ENCODE results near the gene NELFA. TPM values are rescaled to one million over a fixed set of nuclear protein-coding genes. Genes with fewer than 3 reads are reported as not detected.

The NELFA gene
- total and polyA plus RNA-seq, 2 of the 13 experiments (the other 11 are each of a cell fraction or from before 2014, with no cell fraction given) = 13.3 to 18.5 TPM

DNA sequence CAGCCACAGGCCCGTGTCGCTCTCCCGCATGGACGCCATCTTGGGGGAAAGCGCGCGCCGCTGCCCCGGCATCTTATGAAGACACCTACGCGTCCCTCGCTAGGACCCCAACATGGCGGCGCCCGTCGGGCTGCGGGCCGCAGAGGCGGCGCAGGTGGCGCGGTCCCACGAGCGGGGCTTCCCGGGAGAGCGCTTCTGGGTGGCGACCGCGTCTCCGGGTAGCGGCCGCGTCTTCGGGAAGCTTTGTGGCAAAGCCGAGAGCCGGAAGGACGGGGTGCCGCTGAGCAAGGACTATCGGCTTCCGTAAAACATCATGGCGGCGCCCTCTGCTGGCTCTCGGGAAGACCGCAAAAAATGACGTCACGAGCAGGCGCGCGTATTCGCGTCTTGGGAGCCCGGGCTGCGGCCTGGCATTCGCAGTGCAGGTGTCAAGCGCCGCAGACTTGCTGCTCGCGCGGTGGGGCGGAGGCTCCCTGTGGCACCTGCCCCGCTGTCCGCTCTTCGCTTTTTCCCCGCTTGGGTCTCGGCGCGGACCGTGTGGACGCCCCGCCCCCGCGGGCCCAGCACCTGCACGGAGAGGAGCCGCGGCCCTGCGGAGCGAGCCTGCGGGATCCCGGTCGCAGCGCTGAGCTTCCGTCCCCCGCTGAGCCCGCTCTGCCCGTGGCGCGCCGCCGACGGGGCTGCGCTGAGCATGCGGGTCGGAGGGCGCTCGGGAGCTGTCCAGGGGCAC is at the start of gene NELFA (continued):
- peak; percentile 84 for TF ChIP-seq ZNF879 (CRISPR knock-in tag; IDR thresholded peaks at IDR 0.05)
- no peak for TF ChIP-seq TBL1XR1 (IDR thresholded peaks at IDR 0.05; ENCODE audit: borderline replicate concordance, low read length, partially characterized antibody)
- no peak for TF ChIP-seq GZF1 (CRISPR knock-in tag; IDR thresholded peaks at IDR 0.05)
- peak; percentile 57; the same call in 1 of the 2 replicates for TF ChIP-seq SIN3A (IDR thresholded peaks at IDR 0.05; ENCODE audit: borderline replicate concordance, low read depth, low read length)
- no peak for TF ChIP-seq SP5 (CRISPR knock-in tag; IDR thresholded peaks at IDR 0.05; ENCODE audit: borderline replicate concordance, low read depth)
- TF ChIP-seq CCDC6 (CRISPR knock-in tag; IDR thresholded peaks at IDR 0.05) = peak; percentile 57; the same call in 1 of the 2 replicates
- peak; percentile 66; the same call in 1 of the 2 replicates for TF ChIP-seq ELF3 (CRISPR knock-in tag; IDR thresholded peaks at IDR 0.05)
- TF ChIP-seq ZFAT (CRISPR knock-in tag; conservative IDR thresholded peaks at IDR 0.05) = 0 out of 2 replicates have a peak, but pooled peaks have one; percentile 40

DNA sequence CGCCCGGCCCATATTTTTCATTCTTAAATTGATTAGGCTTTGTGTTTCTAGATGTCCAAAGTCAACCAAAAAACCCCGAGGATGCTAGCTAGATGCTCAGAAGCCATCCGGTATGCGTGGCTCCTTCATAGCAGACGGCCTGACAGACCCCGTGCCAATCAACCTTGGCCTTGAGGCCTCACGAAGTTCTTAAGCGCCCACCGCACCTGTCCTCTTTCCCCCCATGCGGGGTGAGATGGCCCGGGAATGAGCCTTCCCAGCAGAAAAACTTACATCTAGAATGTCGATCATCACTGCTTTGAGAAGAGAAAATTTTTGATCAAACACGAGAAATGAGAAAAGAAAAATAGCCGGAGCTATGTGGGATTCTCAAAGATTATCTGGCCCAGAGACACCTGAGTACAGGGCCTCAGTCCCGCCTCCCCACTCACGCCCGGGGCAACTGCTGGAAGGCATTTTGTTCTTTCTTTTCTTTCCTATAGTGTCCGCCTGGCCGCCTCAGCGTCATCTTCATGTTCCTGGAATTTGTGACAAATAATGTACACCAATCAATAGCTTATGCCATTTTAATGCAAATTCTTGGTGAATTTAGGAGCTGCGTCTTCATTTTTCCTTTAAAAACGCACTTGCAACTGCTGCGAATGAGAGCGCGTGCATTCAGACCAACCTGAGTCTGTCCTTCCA is 48.8 kb upstream of the NELFA start:
- CTCF ChIA-PET (ENCODE audit: low intra/inter-chr PET ratio, low total read pairs) = no interaction called here
- in situ Hi-C loops (cut with HindIII; ENCODE audit: extremely low pct_ligation_motif_present, low pct_unique_long_range_greater_than_20kb) = no loop called here
- WGBS (ENCODE audit: low lambda C conversion rate) = 72% methylated on average over 26 of the region's 26 CpGs
- Histone ChIP-seq H4K20me1 (ENCODE audit: insufficient read depth, low read length) (no peaks in the 10 kb centered on the region), H3K27ac (ENCODE audit: extremely low read length, insufficient read depth, low read length) (no peak overlapping the region), H3K9me3 (ENCODE audit: low read length) (no peaks in the 10 kb centered on the region), H3K9ac (ENCODE audit: insufficient read depth, low read depth, low read length) (no peak overlapping the region), H3K79me2 (ENCODE audit: insufficient read depth, low read length) (no peaks in the 10 kb centered on the region), H2AFZ (ENCODE audit: low read length) (no peak overlapping the region), H3K4me3 (replicated peaks in 1 of 3; ENCODE audit: insufficient read depth in 1 of 3, low read depth in 2 of 3, low read length in 3 of 3) (no peak overlapping the region), H3K4me1 (ENCODE audit: insufficient read depth, low read length) (peaks cover 21% of the 10 kb centered on the region), H3K36me3 (replicated peaks in 1 of 2; ENCODE audit: control insufficient read depth in 1 of 2, insufficient read depth in 2 of 2, low read length in 2 of 2) (no peaks in the 10 kb centered on the region), H3K27me3 (ENCODE audit: control insufficient read depth in 1 of 2, insufficient read depth in 2 of 2, low read length in 2 of 2) (peaks cover 0 to 15% of the 10 kb centered on the region in 2 experiments; a peak in 4 of 5 replicates), H3K4me2 (ENCODE audit: low read depth, low read length) (no peak overlapping the region)
- ATAC-seq (no peak), FAIRE-seq (no peak), DNase-seq (ENCODE audit: low spot score) (no peak)
- intact Hi-C loops (cut with micrococcal nuclease; ENCODE audit: unreplicated experiment) = no loop called here
- POLR2A ChIA-PET = interaction anchor here (1.5 kb wide), 1 partner anchor 48 kb away, joined by 5 read pairs; no protein-coding TSS in a partner anchor
- BruUV-seq (replicated peaks) = no TSS peak
- no peak for TF ChIP-seq MAFF (IDR thresholded peaks at IDR 0.05; ENCODE audit: low read depth, low read length)
- no peak for TF ChIP-seq ZNF724P (CRISPR knock-in tag; IDR thresholded peaks at IDR 0.05; ENCODE audit: borderline replicate concordance)
- TF ChIP-seq ZNF598 (CRISPR knock-in tag; IDR thresholded peaks at IDR 0.05; ENCODE audit: borderline replicate concordance) = no peak
- TF ChIP-seq ELF4 (CRISPR knock-in tag; IDR thresholded peaks at IDR 0.05; ENCODE audit: borderline replicate concordance) = no peak
- TF ChIP-seq ZNF530 (CRISPR knock-in tag; IDR thresholded peaks at IDR 0.05; ENCODE audit: low read depth) = no peak
- no peak for TF ChIP-seq KMT2A (CRISPR knock-in tag; IDR thresholded peaks at IDR 0.05)
- TF ChIP-seq, protein P1, sequence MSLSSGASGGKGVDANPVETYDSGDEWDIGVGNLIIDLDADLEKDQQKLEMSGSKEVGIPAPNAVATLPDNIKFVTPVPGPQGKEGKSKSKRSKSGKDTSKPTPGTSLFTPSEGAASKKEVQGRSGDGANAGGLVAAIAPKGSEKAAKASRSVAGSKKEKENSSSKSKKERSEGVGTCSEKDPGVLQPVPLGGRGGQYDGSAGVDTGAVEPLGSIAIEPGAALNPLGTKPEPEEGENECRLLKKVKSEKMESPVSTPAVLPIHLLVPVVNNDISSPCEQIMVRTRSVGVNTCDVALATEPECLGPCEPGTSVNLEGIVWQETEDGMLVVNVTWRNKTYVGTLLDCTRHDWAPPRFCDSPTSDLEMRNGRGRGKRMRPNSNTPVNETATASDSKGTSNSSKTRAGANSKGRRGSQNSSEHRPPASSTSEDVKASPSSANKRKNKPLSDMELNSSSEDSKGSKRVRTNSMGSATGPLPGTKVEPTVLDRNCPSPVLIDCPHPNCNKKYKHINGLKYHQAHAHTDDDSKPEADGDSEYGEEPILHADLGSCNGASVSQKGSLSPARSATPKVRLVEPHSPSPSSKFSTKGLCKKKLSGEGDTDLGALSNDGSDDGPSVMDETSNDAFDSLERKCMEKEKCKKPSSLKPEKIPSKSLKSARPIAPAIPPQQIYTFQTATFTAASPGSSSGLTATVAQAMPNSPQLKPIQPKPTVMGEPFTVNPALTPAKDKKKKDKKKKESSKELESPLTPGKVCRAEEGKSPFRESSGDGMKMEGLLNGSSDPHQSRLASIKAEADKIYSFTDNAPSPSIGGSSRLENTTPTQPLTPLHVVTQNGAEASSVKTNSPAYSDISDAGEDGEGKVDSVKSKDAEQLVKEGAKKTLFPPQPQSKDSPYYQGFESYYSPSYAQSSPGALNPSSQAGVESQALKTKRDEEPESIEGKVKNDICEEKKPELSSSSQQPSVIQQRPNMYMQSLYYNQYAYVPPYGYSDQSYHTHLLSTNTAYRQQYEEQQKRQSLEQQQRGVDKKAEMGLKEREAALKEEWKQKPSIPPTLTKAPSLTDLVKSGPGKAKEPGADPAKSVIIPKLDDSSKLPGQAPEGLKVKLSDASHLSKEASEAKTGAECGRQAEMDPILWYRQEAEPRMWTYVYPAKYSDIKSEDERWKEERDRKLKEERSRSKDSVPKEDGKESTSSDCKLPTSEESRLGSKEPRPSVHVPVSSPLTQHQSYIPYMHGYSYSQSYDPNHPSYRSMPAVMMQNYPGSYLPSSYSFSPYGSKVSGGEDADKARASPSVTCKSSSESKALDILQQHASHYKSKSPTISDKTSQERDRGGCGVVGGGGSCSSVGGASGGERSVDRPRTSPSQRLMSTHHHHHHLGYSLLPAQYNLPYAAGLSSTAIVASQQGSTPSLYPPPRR (CRISPR knock-in tag; IDR thresholded peaks at IDR 0.05; ENCODE audit: borderline replicate concordance) = no peak
- no peak for TF ChIP-seq PTBP1 (IDR thresholded peaks at IDR 0.05; ENCODE audit: low read depth, low read length, poor library complexity, severe bottlenecking)
- TF ChIP-seq ZNF335 (CRISPR knock-in tag; IDR thresholded peaks at IDR 0.05) = no peak
